GM19035 (cell line): ENCODE measurements around the gene DNAI2.

Source experiments
- ATAC-seq: cut with Tn5 transposase; IDR thresholded peaks from one replicate; pipeline ENCODE4 v1.9.1; 2021; ENCODE audit not compliant: unreplicated experiment

The DNAI2 gene

GRCh38 chr17:74359916-74360315 is 85.9 kb downstream of the DNAI2 start:
- no peak for ATAC-seq

GRCh38 chr17:74360899-74361229 is 86.8 kb downstream of the DNAI2 start:
- ATAC-seq, result no peak

- no peak for ATAC-seq
Observed at GRCh38 chr17:74361230-74362068, 87.4 kb downstream of the DNAI2 start, which contains the start of gene BTBD17. BTBD17 (minus strand) TSS chr17:74361868; CDS start chr17:74361819, 49 bp downstream.

- no peak for ATAC-seq
Observed at GRCh38 chr17:74362069-74362405, 88.0 kb downstream of the DNAI2 start.

- ATAC-seq, result no peak
Observed at GRCh38 chr17:74362810-74363498, 88.9 kb downstream of the DNAI2 start.
